CD8-positive, alpha-beta memory T cell (primary cell): ENCODE data around the gene PLP1. TPM values are rescaled to one million over a fixed set of nuclear protein-coding genes. Genes with fewer than 3 reads are reported as not detected.
"Not testable (repeated sequence)": the region's sequence is repeated elsewhere in the genome, so short reads cannot be mapped to it uniquely, and the experiment has no call there.

ENCODE experiments used
- CTCF ChIA-PET: fragments of 350-600 bp; sonication (Branson Sonifier 250); formaldehyde crosslinking; loops from one replicate; lab custom pipeline; 2021; ENCODE audit warnings: antibody characterized with exemption; lab: Charles Lee
- POLR2A ChIA-PET: fragments of 350-600 bp; sonication (Branson Sonifier 250); formaldehyde crosslinking; loops from one replicate; lab custom pipeline; 2021; ENCODE audit warnings: antibody characterized with exemption; lab: Charles Lee
- DNase-seq, 5 donors: peaks; one replicate each; pipeline versions ENCODE4 v3.0.0 to v3.0.0-alpha.2; 2020 to 2022; ENCODE audit warnings: mixed read lengths in 1 of 5
- H3K27ac ChIP-seq: one replicate; pipeline ENCODE4 v1.7.0; 2013; ENCODE audit warnings: low read depth, mild to moderate bottlenecking, low read length, moderate library complexity
- H3K27me3 ChIP-seq: 2 replicates; pipeline ENCODE4 v1.7.0; 2013; ENCODE audit warnings: low read length, mild to moderate bottlenecking; ENCODE audit not compliant: insufficient read depth, poor library complexity, severe bottlenecking
- H3K36me3 ChIP-seq: 2 replicates; pipeline ENCODE4 v1.7.0; 2013; ENCODE audit warnings: mild to moderate bottlenecking, low read length, moderate library complexity; ENCODE audit not compliant: insufficient read depth
- H3K4me1 ChIP-seq: 2 replicates; pipeline ENCODE4 v1.7.0; 2013; ENCODE audit warnings: mild to moderate bottlenecking, low read length, moderate library complexity; ENCODE audit not compliant: insufficient read depth
- H3K4me3 ChIP-seq: 2 replicates; pipeline ENCODE4 v1.7.0; 2013; ENCODE audit warnings: mild to moderate bottlenecking, low read length
- H3K9me3 ChIP-seq: 2 replicates; pipeline ENCODE4 v1.7.0; 2013; ENCODE audit warnings: mild to moderate bottlenecking, low read length
- H3K27ac Mint-ChIP-seq, 8 donors: one replicate each; pipeline ENCODE4 v1.8.0; 2020 to 2021; ENCODE audit warnings: mixed read lengths in 8 of 8, mild to moderate bottlenecking in 6 of 8, inconsistent platforms in 3 of 8, moderate library complexity in 3 of 8
- H3K27me3 Mint-ChIP-seq, 2 donors: one replicate each; pipeline ENCODE4 v1.8.0; 2020 to 2021; ENCODE audit warnings: mixed read lengths in 2 of 2, mild to moderate bottlenecking in 1 of 2, moderate library complexity in 1 of 2
- H3K36me3 Mint-ChIP-seq, 3 donors: one replicate each; pipeline ENCODE4 v1.8.0; 2020 to 2021; ENCODE audit warnings: mixed read lengths in 3 of 3, inconsistent platforms in 1 of 3, mild to moderate bottlenecking in 1 of 3
- H3K4me1 Mint-ChIP-seq, 3 donors: one replicate each; pipeline ENCODE4 v1.8.0; 2020 to 2021; ENCODE audit warnings: mixed read lengths in 3 of 3, inconsistent platforms in 1 of 3, mild to moderate bottlenecking in 1 of 3
- H3K4me3 Mint-ChIP-seq, 7 donors: one replicate each; pipeline ENCODE4 v1.8.0; 2020 to 2021; ENCODE audit warnings: mixed read lengths in 7 of 7, mild to moderate bottlenecking in 6 of 7, moderate library complexity in 4 of 7, inconsistent platforms in 2 of 7
- H3K9me3 Mint-ChIP-seq, 5 donors: one replicate each; pipeline ENCODE4 v1.8.0; 2020 to 2022; ENCODE audit warnings: mixed read lengths in 5 of 5, mild to moderate bottlenecking in 3 of 5, moderate library complexity in 2 of 5, inconsistent platforms in 1 of 5
- polyA plus RNA-seq: library from polyadenylated mRNA; unstranded; fragments of 300-500 nt; fragmentation: Illumina TruSeq; gene quantifications from one replicate; pipeline ENCODE4 v1.2.3, GENCODE V29; 2021
- total RNA-seq, 2 experiments: library from RNA; stranded (reverse); gene quantifications; one replicate each; pipeline ENCODE4 v1.2.3, GENCODE V29; 2021

PLP1 gene
- total and polyA plus RNA-seq, 3 experiments from 2014 or later: not detected

DNA sequence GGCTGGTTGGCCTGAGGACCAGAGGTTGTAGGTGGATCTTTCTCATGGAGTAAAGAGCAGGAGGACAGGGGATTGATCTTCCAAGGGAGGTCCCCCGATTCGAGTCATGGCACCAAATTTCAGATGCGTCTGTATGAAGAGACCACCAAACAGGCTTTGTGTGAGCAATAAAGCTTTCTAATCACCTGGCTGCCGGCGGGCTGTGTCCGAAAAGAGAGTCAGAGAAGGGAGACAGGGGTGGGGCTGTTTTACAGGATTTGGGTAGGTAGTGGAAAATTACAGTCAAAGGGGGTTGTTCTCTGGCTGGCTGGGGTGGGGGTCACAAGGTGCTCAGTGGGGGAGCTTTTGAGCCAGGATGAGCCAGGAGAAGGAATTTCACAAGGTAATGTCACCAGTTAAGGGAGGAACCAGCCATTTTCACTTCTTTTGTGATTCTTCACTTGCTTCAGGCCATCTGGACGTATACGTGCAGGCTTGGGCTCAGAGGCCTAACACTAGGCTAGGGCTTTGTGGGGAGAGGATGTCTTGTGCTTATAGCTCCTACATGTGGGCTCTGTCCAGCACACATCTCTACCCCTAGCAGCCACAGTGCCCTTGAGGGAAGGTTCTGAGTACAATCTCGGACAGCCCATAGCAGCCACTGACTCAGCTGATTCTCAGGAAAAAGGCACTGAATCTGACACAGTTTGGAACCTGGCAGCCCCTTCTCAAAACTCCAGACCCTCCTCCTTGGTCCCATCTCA is 9.7 kb upstream of the PLP1 start:
- H3K36me3 ChIP-seq, H3K36me3 Mint-ChIP-seq, H3K4me3 ChIP-seq, H3K27ac ChIP-seq, H3K4me1 ChIP-seq, POLR2A ChIA-PET, H3K9me3 ChIP-seq, H3K27me3 Mint-ChIP-seq, H3K4me3 Mint-ChIP-seq, H3K9me3 Mint-ChIP-seq, H3K4me1 Mint-ChIP-seq, H3K27me3 ChIP-seq, DNase-seq, H3K27ac Mint-ChIP-seq, CTCF ChIA-PET: not testable (repeated sequence)

DNA sequence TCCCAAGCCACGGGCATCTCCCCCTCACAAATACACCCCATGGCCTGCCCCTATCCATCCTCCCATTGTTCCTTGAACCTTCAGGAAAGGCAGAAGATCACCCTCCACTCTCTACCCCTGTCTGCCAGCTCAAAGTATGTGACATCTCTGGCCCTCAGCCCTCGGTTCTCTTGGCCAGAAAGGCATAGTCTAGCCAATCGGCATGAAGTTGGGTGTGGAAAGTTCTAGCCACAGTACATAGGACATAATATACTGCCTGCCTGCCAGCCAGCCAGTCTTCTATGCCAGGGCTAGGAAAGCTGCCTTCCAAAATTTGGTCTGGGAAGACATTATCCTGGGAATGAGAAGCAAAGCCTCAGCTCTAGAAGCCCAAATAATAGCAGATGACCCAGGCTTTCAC is 3.2 kb upstream of the PLP1 start:
- CTCF ChIA-PET: no interaction called here
- H3K4me1 ChIP-seq: no peaks in the 10 kb centered on the region

DNA sequence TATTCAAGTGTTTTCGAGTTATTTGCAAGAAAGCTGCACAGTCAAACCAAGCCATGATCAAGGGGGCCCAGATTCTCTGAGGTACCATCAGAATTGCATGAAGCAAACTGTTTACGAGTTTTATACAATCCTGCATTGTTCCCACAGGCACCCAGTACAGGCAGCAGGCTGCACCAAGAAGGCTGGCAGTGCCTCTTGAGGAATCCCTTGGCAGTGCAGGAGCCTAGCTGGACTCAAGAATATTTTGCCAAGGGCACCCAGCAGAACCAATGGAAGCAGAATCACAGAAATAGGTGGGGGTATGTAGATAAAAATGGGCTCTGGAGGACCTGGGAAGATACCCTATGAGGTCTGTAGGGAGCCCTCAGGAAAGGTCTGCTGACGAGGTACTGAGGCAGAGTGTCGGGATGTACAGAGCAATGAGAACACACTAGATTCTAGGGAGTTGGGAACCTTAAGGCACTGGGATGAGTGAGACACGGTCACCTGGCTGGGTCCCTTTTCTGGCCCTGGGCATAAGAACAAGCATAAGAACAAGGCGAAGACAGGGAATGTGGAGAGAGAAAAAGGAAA is 2.5 kb upstream of the PLP1 start:
- Mint-ChIP-seq H3K9me3 (no peaks in the 10 kb centered on the region), H3K4me3 (no peak overlapping the region), H3K27ac (peak overlapping the region in 1 of 8 donors; percentile 74), H3K4me1 (no peaks in the 10 kb centered on the region), H3K27me3 (peaks cover 1 to 24% of the 10 kb centered on the region in 2 donors), H3K36me3 (no peaks in the 10 kb centered on the region)
- CTCF ChIA-PET: no interaction called here
- Histone ChIP-seq H3K4me3 (no peak overlapping the region), H3K9me3 (no peaks in the 10 kb centered on the region), H3K4me1 (no peaks in the 10 kb centered on the region), H3K36me3 (no peaks in the 10 kb centered on the region), H3K27me3 (no peaks in the 10 kb centered on the region), H3K27ac (no peak overlapping the region)
- no peak for DNase-seq
- POLR2A ChIA-PET: no interaction called here

More for the DNA sequence above, 3.2 kb upstream of the PLP1 start:
- H3K27ac ChIP-seq: no peak overlapping the region
- no peaks in the 10 kb centered on the region for H3K36me3 ChIP-seq
- Mint-ChIP-seq H3K36me3 (no peaks in the 10 kb centered on the region), H3K9me3 (no peaks in the 10 kb centered on the region), H3K4me3 (no peak overlapping the region), H3K27me3 (peaks cover 1 to 20% of the 10 kb centered on the region in 2 donors), H3K27ac (no peak overlapping the region), H3K4me1 (no peaks in the 10 kb centered on the region)
- POLR2A ChIA-PET: no interaction called here
- no peaks in the 10 kb centered on the region for H3K9me3 ChIP-seq
- no peaks in the 10 kb centered on the region for H3K27me3 ChIP-seq
- no peak overlapping the region for H3K4me3 ChIP-seq
- DNase-seq: no peak

DNA sequence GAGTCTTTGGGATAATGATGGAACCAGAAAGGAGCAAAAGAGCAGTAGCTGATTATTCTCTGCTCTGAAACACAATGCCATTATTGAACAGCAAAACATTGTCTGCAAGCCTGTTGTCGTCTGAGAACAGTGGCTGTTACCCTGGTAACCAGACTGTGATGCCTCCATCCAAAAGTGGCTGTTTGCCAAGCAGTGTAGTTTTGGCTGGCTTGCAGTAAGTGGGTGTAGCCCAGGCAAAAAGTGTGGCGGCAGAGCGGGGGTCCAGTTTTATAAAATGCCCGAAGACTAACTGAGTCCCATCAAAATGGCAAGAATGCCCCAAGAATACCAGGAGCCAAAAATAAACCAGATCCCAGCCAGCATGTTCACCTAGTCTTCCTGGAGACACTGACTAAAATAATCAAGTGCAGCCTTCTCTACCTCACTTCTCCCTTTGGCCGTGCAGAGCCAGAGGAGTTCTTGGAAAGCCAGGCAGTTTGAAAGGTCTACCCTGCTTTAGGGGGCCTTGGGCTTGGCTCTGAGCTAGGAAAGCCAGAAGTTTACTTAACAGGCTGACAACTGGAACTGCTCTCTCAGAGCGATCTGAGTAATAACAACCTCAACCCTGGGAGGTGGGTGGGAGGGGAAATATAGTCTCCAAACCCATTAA is 2.6 kb downstream of the PLP1 start:
- no peaks in the 10 kb centered on the region for H3K9me3 ChIP-seq
- no peaks in the 10 kb centered on the region for H3K27me3 ChIP-seq
- no peaks in the 10 kb centered on the region for H3K9me3 Mint-ChIP-seq
- ChIA-PET POLR2A (no interaction called here), CTCF (no interaction called here)
- no peak for DNase-seq
- H3K4me3 Mint-ChIP-seq: no peak overlapping the region
- H3K4me1 Mint-ChIP-seq: no peaks in the 10 kb centered on the region
- no peak overlapping the region for H3K27ac ChIP-seq
- peaks cover 0 to 16% of the 10 kb centered on the region in 2 donors for H3K27me3 Mint-ChIP-seq
- no peaks in the 10 kb centered on the region for H3K4me1 ChIP-seq
- no peak overlapping the region for H3K27ac Mint-ChIP-seq
- H3K4me3 ChIP-seq: no peak overlapping the region
- no peaks in the 10 kb centered on the region for H3K36me3 Mint-ChIP-seq
- H3K36me3 ChIP-seq: no peaks in the 10 kb centered on the region

DNA sequence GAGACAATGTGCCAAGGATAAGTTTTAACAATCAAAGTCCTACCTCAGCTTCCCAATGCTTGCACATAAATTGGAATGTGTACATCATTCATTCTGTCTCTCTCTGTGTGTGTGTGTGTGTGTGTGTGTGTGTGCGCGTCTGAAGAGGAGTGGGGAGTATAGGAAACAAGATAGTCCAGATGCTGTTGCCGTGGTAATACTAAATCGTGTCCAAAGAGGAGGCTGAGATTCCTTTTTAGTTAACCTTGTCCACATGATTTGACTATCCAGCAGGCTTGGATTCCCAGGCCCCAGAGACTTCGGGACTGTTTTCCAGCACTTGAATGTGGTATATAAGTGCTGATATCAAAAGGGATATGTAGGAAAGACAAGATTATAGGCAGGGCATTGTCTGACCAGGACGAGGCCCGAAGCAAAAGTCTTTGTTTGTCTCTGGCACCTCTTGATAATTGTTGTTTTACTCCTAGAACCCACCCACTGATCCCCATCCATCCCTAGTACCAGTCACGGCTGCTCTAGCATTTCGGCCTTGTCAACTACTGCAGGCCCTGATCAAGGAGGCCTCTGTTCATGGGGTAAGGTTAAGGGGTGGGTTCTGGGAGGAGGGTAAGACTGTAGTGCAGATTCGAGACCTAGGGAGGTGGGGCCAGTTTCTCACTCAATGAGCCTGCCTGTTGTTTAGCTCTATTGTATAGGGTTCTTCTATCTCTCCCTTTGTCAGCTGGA is 3.9 kb downstream of the PLP1 start:
- Histone ChIP-seq H3K36me3 (no peaks in the 10 kb centered on the region), H3K4me3 (no peak overlapping the region), H3K27ac (no peak overlapping the region), H3K27me3 (no peaks in the 10 kb centered on the region), H3K4me1 (no peaks in the 10 kb centered on the region), H3K9me3 (no peaks in the 10 kb centered on the region)
- no peaks in the 10 kb centered on the region for H3K36me3 Mint-ChIP-seq
- POLR2A ChIA-PET: no interaction called here
- CTCF ChIA-PET: no interaction called here
- no peaks in the 10 kb centered on the region for H3K9me3 Mint-ChIP-seq
- H3K27ac Mint-ChIP-seq: no peak overlapping the region
- no peak overlapping the region for H3K4me3 Mint-ChIP-seq
- H3K27me3 Mint-ChIP-seq: peaks cover 0 to 12% of the 10 kb centered on the region in 2 donors
- H3K4me1 Mint-ChIP-seq: no peaks in the 10 kb centered on the region
- DNase-seq: no peak

DNA sequence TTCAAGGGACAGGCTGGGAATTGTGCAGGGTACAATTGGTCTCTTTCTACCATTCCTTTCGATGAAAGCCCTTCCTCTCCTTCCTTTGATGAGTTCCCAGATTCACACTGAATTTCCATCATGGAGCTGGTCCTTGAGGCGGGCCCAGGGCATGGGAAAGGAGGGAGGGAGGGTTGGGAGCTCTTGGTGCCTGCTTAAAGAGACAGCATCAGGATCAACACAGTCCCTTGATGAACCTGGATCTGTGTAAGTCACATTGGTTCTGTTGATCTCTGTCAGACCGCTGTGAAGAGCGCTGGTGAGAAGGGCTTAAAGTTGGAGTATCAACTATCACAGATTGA is 4.4 kb downstream of the PLP1 start:
- Histone ChIP-seq H3K27me3 (no peaks in the 10 kb centered on the region), H3K9me3 (no peaks in the 10 kb centered on the region), H3K4me1 (no peaks in the 10 kb centered on the region), H3K4me3 (no peak overlapping the region), H3K36me3 (no peaks in the 10 kb centered on the region), H3K27ac (no peak overlapping the region)
- no peak for DNase-seq
- no peaks in the 10 kb centered on the region for H3K36me3 Mint-ChIP-seq
- H3K27me3 Mint-ChIP-seq: peaks cover 0 to 12% of the 10 kb centered on the region in 2 donors
- no peak overlapping the region for H3K4me3 Mint-ChIP-seq
- H3K9me3 Mint-ChIP-seq: no peaks in the 10 kb centered on the region
- CTCF ChIA-PET: no interaction called here
- H3K27ac Mint-ChIP-seq: no peak overlapping the region
- POLR2A ChIA-PET: no interaction called here
- no peaks in the 10 kb centered on the region for H3K4me1 Mint-ChIP-seq

DNA sequence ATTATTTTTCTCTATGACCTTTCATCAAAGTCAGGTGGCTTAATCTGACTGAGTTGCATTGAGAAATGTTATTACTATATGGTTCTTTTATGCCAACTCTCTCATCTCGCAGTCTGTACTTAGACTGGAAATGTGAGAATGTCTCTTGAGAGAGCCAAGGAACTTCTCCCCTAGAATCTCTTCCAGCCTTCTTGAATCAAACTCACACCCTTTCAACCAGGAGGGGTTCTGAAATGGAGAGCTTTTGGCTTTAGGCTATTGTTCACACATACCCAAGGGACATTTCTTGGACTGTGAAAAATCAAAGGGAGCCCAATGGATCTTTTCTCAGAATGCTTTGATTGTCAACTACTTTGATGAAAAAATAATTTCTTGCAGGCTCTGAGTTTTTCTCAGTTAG is 5.1 kb downstream of the PLP1 start:
- Mint-ChIP-seq H3K4me1 (no peaks in the 10 kb centered on the region), H3K27ac (no peak overlapping the region), H3K4me3 (no peak overlapping the region), H3K27me3 (peaks cover 3 to 12% of the 10 kb centered on the region in 2 donors), H3K36me3 (no peaks in the 10 kb centered on the region), H3K9me3 (no peaks in the 10 kb centered on the region)
- Histone ChIP-seq H3K9me3 (no peaks in the 10 kb centered on the region), H3K4me1 (no peaks in the 10 kb centered on the region), H3K27me3 (no peaks in the 10 kb centered on the region), H3K27ac (no peak overlapping the region), H3K36me3 (no peaks in the 10 kb centered on the region), H3K4me3 (no peak overlapping the region)
- ChIA-PET CTCF (no interaction called here), POLR2A (no interaction called here)
- no peak for DNase-seq

DNA sequence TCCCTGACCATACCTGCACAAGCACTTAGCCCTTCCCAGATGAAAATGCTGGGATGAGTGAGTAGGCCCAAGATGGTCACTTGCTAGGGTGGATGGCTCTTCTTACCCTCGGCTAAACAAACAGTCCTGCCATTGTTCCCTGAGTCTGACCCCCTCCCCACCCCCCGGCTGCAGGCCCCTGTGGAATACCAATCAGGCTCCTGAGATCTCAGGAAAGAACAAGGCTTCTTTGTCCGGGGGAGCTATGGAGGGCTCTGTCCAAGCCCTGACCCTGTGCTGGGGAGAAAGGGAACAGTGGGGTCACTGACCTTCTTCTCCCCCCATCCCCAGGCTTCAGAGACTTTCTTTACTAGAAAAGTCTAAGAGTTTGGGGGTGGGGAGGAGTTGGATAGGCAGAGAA is 6.0 kb downstream of the PLP1 start:
- ChIA-PET CTCF (no interaction called here), POLR2A (no interaction called here)
- H3K4me1 ChIP-seq: no peaks in the 10 kb centered on the region
- no peaks in the 10 kb centered on the region for H3K9me3 ChIP-seq
- Mint-ChIP-seq H3K27me3 (peaks cover 3 to 11% of the 10 kb centered on the region in 2 donors), H3K4me3 (no peak overlapping the region), H3K9me3 (no peaks in the 10 kb centered on the region), H3K36me3 (no peaks in the 10 kb centered on the region), H3K4me1 (no peaks in the 10 kb centered on the region), H3K27ac (no peak overlapping the region)
- H3K27me3 ChIP-seq: no peaks in the 10 kb centered on the region
- no peaks in the 10 kb centered on the region for H3K36me3 ChIP-seq
- no peak overlapping the region for H3K4me3 ChIP-seq
- DNase-seq: no peak
- H3K27ac ChIP-seq: no peak overlapping the region
